GM21529 (cell line): ENCODE data around the gene TENM3.

Experiments
- ATAC-seq: cut with Tn5 transposase; IDR thresholded peaks from one replicate; pipeline ENCODE4 v1.9.1; 2021; ENCODE audit not compliant: unreplicated experiment

The TENM3 gene

DNA sequence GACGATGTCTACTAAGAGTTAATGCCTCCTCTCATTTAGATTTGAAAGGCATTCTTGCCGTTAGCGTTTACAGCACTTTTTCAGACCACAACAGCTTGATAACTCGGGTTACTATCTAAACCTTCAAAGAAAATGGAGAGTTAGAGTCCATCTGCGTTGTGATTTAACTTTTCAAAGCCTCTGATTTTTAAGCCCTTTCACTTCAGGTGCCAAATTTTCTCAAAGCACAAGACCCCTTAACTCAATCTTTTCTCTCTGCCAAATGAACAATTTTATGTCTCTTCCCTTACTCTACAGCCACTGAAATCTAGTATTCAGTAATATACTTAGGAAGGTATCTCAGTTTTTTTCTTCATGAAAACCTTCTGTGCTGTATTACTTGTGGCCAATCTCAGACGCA, 310.5 kb downstream of the TENM3 start:
- ATAC-seq, result no peak

DNA sequence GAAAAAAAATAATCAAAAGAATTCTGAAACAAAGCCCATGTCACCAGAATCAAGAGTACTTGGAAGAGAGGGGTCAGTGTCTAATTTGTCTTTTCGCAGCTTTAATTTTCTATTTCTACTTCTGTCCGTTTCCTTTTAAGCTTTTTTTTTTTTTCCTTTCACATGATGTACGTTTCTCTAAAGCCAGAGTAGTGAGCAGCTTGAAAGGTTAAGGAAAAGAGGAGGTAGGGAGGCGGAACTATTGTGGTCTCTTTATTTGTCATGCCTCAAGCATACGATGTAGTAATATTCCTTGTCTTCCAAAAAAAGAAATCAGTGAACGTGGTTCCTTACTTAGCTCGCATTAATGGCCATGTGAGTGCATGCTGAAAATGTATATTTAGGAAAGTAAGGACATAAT, 311.5 kb downstream of the TENM3 start:
- ATAC-seq, result no peak

DNA sequence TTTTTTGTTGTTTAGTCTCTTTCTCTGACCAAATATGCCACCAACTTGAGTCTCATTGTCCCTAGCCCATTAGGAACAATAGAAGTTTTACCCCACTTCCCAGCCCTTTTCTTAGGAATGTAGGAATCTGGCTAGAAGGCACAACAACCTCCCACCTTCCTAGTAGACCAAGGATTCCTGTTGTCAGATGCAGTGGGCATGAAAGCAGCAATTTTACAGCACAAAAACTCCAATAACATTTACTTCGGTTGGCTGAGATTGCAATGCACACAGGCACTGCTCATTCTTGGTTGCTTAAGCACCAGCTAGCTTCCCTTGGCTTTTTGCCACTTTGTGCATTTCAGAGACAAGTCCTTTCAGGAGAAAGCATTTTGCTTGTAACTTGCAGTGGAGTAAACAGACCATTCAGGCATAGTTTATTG, 312.8 kb downstream of the TENM3 start:
- no peak for ATAC-seq

DNA sequence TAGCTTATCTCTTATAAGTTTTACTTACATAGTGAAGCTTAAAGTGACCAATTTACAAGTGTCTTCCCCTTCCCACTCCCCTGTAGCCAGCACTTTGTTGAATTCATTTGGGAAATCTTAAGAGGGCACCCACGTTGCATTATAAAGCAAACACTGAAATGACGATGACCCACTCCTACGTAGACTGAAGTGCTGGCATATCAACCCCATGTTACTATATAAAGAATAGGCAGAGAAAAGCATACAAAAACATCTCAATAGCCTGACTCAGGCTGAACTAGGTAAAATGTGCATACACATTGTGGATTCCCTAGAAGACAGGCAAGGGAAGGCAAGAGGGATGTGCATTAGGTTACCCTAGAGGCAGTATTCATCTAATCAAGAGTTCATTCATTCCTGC, 313.4 kb downstream of the TENM3 start:
- no peak for ATAC-seq

DNA sequence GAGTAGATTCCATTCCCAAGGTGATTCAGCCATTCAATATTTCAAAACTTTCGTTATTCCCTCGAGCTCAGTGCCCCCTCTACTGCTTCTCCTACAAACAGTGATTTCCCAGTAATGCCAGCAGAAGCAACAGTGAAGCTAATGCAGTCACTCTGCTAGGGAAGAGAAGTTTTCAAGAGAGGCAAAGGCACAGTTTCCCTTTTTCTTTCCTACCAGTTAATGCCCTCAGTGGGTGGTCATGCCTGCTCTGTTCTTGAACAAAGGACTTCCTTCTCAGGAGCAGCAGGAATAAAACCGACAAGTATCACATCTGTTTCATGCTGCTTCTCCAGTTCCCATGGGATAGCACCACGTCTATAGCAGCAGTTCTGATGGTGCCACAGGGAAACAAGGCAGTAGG, 317.2 kb downstream of the TENM3 start:
- ATAC-seq, result no peak

DNA sequence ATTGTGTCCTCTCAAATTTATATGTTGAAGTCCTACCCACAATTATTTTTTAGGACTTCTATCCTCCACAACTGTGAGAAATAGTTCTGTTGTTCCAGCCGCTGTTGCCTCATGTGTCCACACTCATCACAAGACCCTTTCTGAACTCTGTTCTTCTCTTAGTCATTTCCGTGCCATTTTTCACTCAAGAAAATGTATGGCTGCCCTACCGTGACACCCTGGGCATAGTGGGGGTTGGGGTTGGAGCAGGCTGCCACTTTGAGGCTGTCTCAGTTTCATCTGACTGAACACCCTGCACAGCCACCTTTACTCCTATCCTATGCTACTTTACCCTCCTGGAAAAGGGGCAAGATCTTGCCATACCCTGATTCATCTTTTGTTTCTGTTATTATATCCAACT, 319.1 kb downstream of the TENM3 start:
- no peak for ATAC-seq

DNA sequence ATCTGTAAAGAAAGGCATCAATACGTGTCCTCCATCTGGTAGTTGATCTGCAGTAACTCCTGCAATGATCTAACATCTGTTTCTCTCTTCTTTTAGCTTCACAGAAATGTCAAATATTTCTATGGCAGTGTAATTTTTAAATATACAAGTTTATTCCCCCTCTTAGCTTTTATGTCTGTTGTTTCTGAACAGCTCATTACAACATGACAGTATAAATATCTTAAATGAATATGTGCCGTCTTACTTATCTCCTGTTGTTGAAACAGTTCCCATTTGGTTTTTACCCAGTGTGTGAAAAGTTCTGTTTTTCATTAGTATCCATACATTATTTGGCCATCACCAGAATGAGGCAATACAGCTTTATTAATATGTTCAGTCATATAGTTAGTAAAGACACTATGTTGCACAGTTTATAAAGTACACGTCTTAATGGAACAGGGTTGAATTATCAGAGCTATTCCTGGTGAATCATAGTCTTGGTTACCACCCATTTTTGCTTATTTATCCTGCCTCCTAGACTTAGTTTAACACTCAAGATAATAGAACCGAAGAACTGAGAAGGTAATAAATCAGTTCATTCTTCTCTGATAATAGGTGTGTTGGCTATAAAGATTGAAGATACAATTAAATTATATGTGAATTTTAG, 321.6 kb downstream of the TENM3 start:
- no peak for ATAC-seq

DNA sequence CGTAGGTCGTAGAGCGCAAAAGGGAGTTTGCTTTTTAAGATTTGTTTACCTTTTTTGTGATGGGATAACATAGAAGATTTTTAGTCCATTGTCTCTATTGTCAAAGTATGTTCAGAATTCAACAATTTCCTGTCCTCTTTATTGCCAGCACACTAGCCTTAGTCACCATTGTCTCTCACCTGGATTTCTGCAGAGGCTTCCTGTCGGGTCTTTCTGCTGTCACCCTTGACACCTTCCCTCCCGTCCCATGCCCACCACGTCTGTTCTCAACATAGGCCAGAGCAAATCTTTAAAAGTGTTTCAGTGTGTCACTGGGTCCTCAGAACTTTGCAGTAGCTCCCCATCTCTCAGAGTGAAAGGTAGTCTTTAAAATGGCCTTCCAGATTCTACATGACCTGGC, 323.9 kb downstream of the TENM3 start:
- no peak for ATAC-seq

DNA sequence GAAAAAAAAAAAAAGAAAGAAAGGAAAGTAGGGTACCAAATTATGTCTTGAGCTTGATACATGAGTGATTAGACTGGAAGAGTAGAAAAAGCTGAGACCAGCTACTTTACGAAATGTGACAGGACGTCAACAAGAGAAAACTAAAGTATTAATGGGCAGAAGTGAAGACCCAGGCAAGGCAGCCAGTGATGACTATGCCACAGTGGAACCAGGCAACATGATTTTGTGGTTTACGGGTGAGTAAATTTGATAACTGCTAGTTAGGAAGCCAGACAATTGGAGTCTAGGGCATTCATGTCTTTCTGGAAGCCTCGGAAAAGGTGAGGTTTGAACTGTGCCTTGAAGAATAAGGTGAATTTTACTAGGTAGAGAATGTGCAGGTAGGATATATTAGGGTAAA, 326.4 kb downstream of the TENM3 start:
- ATAC-seq, result no peak

DNA sequence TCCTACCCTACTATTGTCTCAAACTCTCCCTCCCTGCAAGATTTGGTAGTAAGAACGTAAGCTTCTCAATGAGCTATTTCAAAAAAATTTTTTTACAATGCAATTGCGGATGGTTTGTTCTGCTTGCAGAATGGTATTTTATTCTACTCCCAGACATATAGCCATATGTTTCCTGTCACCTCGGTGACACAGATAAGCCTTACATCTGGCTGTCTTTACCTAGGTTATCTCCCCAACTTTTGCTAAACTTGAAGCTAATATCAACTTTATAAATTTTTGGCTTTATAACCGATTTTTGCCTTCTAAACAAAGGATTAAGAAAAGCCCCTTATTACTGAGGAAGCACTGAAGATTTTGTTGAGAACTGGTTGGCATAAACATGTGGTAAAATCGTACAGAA, 331.5 kb downstream of the TENM3 start:
- ATAC-seq, result no peak

DNA sequence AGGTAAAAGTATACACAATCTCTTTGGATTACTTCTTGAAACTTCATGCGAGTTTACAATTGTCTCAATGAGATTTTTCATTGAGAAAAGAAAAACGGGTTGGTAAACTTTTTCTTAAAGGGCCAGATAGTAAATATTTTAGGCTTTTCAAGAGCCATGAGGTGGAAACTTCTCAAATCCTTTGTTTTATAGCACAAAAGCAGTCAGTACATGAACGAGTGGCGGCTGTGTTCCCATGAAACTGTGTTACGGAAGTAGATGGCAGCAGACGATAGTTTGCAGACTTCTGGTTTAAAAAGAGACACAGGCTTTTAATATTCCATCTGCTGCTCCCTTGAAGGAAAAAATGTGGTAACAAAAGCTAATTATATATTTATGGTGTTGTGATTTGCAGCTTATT, 332.0 kb downstream of the TENM3 start:
- ATAC-seq, result no peak

DNA sequence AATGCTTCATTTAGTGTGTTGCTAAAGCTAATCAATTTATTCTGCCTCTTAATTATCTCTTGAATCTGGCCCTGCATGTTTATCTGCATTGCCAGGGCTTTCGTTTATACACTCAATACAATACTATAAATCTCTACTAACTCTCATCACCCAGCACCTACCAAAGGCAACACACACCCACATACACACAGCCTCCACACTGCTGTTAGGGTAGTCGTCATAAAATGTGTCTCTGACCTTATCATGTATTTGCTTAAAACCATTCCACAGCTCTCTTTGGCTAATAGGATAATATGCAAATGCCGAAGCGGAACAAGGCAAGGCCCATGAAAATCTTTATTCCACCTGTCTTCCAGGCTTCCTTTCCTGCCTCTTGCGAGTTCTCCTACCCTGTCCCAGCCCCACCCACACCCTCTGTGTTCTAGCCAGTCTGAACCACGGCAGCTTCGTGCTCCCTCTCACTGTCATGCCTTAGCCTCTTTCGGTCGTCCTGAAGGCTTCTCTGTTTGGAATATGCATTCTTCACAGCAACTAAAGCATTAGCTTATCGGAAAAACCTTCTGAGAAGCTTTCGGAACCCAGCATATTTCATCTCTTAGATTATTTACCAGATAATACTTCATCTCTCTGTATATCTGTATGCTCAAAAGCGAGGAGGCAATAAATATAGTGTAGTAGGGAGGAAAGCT, 333.5 kb downstream of the TENM3 start:
- no peak for ATAC-seq

DNA sequence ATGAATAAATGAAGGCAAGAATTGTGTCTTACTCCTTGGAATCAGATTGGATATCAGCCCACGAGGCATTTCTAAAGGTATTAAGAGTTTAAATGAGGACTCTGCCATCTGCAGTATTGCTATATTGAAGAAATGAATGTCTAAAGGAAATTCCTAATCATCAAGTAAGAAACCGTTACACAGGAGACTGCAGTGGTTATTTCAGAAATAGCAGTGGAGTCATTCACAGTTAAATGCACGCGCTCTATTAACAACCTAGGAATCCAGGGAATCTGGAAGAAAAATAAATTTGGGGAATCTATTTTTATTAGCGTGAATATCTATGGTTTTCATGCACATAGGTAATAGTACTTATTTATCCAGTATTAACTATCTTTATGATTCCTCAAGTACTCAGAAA, 334.2 kb downstream of the TENM3 start:
- ATAC-seq, result no peak

DNA sequence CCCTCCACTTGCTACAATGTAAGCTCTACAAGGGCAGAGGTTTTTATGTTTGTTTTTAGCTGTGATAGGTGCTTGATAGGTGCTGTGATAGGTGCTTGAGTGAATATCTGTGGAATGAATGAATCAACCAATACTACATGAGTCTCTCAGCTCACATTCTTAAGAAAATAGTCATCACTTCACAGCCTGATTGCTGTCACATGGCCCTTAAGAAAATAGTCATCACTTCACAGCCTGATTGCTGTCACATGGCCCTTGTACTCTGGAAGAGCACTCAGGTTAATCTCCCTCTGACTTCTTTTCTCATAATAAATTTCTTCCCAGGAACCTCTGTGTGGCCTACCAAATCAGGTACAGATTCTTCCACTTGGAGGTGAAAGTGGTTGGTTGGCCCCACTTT, 335.2 kb downstream of the TENM3 start:
- ATAC-seq, result no peak

DNA sequence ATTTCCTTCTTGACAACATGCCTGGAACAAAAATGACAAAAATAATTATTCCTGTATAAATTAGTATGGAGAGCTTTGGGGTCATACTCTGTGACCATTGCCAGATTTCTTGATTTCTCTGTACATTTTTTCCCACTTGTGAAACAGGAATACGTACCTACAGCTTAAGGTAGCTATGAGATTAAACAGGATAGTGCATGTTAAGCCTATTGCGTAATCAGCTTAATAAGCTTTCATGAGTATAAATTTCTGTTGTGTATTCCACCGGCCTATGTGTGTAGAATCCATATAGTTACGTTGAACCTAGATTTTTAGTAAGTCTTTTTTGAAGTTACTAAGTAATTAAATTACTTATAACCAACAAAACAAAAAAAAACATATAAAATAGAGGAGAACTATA, 339.0 kb downstream of the TENM3 start:
- ATAC-seq, result no peak

DNA sequence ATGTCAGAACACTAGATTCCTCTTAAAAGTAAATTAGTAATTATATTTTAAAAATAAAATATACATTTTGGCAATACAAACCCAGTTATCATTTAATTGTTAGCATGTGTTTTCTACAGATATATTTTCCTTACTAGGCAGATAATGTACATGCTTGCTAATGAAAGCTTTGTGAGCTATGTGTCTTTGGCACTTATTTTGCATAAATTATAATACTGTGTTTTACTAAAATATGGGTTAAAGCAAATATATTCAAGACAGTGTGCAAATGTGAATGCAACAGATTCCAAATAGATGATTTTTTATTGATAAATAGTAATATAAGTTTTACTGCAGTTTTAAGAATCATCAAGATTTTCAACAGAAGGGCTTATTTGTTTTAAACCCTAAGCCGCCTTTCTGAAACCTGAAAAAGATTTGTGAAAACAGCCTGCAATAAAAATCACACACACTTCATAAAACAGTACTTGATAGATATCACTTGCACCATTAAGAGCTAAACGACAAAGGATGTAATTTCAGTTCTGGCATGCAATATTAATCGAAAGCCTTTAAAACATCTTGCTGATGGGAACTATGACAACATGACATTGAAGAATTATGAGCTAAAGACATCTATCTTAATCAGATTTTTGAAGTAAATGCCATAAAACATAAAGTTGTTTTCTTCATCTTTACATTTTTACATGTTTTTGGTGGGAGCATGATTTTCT, 340.7 kb downstream of the TENM3 start:
- no peak for ATAC-seq

DNA sequence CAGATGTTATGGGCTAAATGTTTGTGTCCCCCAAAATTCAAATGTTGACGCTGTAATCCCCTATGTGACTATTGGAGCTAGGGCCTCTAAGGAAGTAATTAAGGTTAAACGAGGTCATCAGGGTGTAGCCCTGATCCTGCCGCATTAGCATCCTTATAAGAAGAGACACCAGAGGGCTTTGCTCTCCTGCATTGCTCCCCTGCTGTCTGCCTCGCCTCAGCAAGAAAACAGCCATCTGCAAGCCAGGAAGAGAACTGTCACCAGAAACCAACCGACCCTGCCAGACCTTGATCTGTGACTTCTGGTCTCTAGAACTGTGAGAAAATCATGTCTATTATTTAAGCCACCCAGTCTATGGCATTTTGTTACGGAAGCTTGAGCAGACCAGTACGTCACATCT, 342.1 kb downstream of the TENM3 start:
- ATAC-seq, result no peak

DNA sequence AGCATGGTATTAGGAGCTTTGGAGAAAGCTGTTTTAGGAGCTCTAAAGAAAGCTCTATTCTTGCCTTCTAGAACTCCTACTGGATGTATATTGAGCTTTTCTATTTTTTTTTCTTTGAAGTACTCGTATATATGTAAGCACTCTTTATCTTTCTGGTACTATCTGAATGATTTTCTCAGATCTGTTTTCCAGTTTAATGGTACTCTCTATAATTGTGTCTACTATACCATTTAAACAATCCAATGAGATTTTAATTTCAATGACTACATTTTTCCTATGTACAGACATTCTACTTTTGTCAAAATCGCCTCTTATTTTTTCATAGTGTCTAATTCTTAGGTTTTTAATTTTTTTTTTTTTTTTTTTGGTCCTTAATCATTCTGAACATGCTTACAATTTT, 345.9 kb downstream of the TENM3 start:
- ATAC-seq, result no peak

DNA sequence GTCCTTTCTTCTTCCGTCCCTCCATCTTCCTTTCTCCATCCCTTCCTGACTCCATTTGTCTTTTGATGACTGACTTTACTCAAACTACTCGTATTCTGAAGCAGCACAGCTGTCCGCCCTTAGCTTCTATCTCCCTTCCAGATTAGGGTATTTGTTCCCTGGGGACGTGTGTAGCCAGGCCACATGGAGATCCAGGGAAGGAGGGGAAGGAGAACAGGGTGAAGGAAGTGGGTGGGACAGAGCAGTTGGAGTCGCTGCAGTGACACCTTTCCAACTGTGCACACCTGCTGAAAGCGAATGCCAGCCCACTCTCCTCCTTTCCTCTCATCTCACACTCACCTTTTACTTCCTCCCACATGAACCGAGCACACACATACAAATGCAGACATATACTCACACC, 350.2 kb downstream of the TENM3 start:
- no peak for ATAC-seq

DNA sequence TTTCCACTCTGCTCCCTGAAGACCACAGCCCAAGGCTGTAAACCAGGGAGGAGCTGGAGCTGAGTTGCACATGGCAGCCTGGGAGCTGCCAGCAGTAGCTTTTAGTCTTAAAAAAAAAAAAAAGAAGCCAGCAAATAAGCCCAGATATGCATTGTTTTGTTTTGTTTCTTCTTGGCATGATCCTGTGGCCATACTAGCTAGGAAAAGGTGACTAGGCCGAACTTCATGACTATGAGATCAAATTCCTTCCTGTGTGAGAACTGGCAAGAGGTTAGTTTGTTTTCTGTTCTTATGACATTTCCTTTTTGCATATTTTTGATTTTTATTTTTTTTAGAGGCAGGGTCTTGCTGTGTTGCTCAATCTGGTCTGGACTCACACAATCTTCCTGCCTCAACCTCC, 350.7 kb downstream of the TENM3 start:
- no peak for ATAC-seq

DNA sequence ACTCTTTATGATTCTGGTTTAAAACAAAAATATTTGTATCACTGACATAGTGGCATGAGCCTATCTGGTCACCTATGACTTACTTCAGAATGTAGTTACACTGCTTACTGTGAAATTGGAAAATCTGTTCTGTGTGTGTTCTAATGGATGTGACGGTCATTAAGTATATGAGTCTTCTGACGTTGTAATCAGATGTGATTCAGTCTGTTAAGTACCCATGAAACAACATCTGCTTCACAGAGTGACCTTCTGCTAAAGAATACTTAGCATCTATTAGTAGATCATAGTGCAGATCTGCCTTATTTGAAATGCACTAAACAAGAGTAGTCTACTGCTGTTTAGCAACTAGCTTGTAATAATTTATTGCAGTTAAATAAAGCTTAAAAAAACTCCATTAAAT, 356.9 kb downstream of the TENM3 start:
- no peak for ATAC-seq

DNA sequence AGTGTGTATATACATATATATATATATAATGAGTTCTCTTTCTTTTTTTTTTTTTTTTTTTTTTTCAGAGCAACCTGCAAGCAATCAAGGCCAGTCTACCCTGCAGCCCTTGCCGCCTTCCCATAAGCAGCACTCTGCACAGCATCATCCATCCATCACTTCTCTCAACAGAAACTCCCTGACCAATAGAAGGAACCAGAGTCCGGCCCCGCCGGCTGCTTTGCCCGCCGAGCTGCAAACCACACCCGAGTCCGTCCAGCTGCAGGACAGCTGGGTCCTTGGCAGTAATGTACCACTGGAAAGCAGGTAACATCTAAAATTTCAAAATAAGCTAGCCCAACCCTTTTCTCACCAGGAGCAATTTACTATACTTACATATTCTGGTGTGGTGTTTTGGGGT, 357.7 kb downstream of the TENM3 start:
- ATAC-seq, result no peak
